ELF-1 (cell line): ENCODE data around the gene FABP7.
"Not testable (repeated sequence)": the region's sequence is repeated elsewhere in the genome, so short reads cannot be mapped to it uniquely, and the experiment has no call there.

Experiments used
- DNase-seq: peaks from one replicate; pipeline ENCODE4 v3.0.0-alpha.2; 2016; ENCODE audit warnings: low read depth, low spot score

FABP7 gene

DNA sequence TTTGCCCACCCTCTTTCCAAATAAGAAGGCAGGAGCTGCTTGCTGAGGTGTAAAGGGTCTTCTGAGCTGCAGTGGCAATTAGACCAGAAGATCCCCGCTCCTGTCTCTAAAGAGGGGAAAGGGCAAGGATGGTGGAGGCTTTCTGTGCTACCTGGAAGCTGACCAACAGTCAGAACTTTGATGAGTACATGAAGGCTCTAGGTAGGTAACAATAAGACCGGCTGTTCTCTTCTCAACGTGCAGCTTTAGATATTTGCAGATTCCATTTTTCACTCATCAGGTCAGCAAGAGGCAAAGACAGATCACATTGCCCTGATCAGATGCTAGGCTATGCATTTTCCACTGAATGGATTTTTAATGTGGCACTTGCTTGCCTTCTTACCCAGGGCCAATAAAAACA is at the start of gene FABP7:
Gene FABP7 (plus strand): TSS at position 50 of the 400 bp plus-strand sequence. CDS start 79 bp downstream, at position 129.
- no peak for DNase-seq

DNA sequence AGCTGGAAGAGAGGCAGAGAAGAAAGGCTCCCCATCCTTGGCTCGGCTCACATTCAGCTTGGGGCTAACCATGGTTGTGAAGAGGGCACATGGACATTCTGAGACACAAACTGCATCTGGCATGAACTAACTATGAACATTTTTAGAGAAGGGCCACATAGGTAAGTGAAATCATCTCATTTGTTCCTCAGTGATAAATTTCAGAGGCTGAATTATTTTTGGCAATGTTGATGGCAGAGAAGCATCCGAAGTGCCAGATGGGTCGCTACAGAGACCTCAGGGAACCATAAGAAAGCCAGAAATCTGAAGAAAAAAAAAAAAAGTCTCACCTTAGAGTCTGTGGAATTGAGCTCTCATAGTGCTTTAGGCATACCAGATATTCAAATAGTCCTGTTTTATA is 49.2 kb upstream of the FABP7 start:
- DNase-seq = no peak

DNA sequence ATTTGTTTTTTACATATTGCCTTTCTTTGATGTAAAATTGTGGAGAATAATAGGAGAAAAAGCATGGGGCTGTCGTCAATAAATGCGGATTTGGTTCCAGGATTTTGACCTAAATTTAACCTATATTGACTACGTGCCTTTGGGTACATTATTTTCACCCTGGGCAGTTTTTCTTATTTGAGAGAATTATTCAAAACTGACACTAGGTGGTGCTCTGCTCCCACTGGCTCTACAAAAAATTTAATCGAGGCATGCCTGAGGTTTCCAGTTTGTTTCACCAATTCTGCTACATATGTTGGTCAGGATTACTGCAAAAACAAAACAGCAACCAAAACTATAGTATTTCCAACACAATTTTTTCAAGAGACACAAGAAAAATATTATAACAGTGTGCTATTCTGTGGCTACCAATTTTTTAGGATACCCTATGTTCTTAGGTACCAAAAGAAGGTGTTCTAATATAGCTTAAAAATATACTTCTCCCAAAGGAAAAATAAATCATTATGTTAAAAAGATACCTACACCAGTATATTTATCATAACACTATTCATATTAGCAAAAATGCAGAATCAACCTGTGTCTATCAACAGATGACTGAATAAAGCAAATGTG is 48.6 kb upstream of the FABP7 start:
- DNase-seq = peak; percentile 30

DNA sequence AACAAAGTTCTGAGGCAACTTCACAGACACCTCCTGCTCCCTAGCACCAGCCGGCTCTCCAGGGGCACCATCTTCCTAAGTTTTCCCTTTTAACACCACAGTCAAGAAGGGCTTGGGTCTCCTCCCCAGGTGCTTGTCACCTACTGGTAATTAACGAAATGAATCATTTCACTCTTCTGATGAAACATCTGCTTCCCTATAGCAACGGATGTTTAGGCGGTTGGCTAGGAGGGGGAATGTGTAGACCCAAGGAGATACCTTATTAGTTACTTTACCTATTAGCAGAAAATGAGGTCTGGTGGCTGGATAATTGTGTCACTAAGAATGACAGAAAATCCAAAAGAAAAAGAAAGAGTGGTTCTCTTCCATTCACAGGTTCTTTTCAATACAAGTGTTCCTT is 46.3 kb upstream of the FABP7 start:
- no peak for DNase-seq

DNA sequence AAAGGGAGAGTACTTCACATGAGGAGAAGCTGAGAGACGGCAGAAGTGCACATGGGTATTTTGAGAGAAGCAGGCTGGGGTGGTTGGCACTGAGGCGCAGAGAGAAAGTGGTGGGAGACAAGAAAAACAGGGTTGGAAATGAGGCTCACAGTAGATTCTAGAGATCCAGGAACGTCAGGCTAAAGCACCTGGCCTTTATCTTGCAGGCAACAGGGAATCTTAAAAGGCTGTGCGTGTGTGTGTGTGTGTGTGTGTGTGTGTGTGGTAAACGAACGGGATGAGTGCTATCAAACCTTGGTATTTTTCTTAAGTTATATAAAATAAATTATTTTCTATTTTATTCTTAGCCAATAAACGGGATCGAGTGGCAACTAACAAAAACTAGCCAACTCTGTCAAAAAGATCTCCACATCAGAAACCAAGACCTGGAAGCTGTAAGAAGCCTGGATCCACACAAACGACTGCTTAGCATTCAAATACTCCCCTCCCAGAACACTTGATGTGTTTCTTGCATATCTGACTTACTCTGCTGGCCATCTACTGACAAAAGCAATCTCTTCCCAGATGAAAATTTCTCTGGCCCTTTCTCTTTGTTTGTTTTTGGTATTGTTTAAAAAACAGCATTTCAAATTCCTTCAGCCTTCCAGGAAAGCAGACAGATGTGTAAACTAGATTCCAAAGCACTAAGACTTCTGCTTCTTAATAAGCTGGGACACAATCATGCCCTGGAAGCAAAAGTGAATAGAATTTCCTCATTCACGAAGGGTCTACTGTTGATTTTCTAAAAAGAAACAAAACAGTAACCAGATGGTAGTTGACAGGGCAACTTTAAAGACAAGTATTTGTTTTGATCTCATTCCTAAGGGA is 44.8 kb upstream of the FABP7 start:
- DNase-seq = no peak

DNA sequence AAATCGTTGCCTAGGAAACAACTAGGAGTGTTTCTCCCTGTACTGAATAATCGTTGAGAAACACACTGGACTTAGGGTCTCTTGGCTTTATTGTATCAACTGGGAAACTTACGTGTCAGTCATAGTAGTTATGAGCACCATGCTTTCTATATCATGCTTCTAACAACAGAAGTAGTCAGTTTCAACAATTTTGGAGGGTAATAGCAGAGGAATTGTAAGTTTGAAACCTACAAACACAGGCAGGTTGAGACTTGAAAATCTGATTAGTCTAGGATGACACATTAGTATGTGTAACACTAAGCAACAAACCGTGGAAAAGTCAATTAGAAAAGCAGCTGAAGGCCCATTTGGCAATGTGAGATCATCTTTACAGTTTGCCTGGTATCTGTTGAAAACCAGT is 43.9 kb upstream of the FABP7 start:
- DNase-seq = no peak

DNA sequence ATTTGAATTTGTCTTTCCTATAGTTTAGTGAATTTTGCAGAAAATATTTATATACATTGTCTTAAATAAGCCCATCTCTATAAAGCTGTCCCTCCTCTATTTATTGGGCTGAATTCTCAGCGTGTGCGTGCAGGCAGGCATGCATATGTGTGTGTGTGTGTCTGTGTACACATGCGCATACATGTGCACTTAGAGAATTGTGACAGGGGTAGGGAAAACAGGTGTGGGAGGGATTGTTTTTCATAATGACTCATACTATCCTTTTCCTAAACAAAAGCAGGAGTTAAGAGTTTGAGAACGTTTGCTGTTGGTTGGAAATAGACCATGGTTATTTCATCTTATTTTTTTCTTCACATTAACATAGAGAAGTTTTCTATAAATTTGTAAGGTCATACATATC is 43.4 kb upstream of the FABP7 start:
- no peak for DNase-seq

DNA sequence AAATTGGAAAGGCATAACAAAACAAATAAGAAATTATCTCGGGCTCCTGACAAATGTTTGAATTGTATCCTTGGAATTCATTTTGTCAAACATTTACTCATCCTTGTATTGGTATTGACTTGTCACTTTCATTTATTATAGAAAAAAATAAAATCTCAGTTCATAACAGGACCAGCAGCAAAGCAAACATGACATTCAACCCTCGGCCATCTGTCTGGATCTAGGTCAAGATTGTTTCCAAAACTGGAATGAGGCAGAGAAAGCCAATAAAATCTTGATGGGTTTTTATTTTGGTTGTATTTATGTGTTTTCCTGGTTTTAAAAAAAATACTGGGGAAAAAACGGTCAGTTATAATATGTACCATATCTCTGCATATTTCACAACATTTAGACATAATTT is 42.9 kb upstream of the FABP7 start:
- no peak for DNase-seq

DNA sequence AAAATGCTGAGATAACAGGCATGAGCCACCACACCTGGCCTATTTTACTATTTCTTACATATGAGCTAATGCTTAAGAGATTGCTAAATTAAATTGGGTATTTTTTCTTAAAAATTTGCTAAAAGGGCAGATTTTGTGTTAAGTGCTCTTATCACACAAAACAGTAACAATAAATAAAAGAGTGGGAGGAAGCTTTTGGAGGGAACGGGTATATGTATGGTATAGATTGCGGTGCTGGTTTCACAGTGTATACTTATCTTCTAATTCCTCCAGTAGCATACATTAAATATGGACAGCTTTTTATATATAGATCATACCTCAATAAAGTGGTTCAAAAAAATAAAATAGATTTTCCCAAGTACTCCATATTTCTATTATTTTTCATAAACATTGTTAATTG is 39.4 kb upstream of the FABP7 start:
- no peak for DNase-seq

DNA sequence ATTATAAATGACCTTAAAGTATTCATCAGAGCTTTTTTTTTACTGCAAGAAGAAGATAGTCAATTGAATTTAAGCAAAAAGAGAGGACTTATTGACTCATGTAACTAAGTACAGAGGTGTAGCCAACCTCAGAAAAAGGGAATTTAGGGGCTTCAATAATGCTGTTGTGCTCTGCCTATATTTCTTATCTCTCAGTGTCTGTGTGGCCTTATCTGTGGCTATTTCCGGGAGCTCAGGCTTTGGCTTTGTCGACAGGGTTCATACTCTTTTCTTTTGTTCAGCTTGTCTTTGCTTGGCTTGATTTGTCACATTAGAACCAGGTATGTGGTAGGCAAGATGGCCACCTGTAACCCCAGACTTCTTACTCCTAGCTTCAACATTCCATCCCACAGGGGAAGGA is 38.6 kb upstream of the FABP7 start:
- no peak for DNase-seq

DNA sequence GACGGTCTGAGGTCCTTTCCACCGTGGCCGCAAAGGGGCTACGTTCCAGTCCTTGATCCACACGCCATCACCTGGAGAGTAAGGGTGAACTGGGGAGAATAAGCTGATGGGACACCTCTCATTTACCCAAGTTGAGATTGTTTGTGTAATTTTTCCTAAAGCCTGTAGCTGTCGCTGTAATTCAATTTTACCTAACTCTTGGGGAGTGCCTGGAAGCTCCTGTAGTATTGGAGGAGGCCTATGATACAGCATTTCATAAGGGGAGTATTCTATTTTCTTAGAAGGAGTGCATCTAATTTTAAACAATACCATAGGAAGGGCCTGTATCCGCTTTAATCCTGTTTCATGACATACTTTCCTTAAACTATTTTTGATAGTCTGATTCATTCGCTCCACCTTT is 35.3 kb upstream of the FABP7 start:
- not testable (repeated sequence) for DNase-seq

DNA sequence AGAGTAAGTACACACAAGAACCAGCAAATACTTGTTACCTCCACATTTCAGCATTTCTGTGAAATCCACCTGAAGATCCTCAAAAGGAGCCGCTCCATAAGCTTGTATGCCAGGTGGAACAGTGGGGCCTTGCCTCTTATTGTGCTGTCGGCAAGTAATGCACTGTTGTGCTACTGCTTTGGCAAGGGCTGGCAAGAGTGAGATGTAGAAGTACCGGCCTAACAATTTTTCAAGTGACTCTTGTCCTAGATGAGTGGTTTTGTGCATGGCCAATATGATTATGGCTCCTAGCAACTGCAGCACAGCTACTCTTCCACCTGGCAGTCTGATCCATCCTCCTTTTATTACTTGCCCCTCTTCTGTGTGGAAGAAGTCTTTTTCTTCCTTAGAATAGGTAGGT is 34.7 kb upstream of the FABP7 start:
- not testable (repeated sequence) for DNase-seq

DNA sequence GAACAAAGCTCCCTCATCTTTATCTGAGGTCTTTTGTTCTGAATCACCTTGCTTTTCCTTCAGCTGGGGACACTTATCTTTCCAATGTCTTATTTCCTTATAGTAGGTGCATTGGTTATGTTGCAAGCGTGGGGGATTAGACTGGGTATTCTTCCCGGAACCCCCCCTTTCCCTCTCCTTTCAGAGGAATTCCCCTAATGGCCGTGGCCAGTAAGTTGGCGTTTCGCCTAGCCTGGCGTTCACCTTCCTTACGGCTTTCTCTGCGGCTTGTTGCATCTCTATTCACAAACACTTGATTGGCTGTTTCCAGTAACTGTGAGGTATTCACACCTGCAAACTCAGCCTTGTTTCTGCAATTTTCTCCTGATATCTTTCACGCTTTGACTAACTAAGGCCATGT is 32.8 kb upstream of the FABP7 start:
- DNase-seq = no peak

DNA sequence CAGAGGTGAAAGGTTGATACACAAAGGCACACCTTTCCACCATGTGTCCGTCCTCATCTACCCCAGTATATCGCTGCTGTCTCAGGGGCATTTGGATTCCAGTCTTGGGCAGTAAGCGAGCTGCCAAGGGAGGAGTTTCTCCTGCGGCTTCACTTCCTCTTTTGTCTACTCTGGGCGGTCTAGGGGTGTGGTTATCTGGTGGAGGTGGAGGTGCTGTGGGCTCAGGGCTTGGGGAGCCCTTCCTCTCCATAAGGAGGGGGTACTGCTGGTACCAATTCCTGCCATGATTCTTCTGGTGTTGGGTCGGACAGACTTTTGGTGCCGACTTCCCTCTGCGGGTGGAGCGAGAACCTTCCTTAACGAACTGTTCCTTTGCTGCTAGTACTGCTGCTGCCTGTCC is 31.9 kb upstream of the FABP7 start:
- no peak for DNase-seq

DNA sequence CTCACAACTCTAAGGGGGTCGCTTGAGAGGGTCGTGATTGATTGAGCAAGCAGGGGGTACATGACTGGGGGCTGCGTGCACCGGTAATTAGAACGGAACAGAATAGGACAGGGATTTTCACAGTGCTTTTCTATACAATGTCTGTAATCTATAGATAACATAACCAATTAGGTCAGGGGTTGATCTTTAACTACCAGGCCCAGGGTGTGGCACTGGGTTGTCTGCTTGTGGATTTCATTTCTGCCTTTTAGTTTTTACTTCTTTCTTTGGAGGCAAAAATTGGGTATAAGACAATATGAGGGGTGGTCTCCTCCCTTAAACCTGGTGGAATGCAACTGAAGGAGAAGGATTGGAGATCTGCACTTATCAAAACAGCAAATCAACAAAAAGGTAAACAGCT is 30.6 kb upstream of the FABP7 start:
- not testable (repeated sequence) for DNase-seq

DNA sequence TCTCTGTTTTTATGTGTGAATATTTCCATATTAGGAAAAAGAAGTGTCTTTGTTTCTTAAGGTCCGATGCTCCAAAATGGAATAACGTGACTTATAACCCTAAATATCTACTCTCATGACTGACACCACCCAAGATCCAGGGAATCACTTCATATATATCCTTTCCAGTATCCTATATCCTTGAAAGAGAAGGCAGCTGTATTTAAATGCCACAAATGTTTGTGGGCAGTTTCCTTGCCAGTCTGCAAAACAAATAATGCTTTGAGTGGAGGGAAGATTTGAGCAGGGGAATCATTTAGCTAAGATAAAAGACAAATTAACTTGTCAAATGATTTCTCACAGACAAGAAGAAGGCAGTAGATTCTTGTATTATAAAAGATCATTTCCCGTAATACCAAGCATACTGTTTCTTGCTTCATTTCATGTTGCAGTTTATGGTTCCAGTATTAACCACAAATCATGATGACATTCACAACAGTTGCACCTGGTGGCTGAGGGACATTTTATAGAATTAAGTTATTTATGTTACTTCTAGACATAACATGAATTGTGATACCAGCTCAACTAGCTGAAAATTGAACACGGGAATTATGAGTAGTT is 30.0 kb upstream of the FABP7 start:
- DNase-seq = no peak

DNA sequence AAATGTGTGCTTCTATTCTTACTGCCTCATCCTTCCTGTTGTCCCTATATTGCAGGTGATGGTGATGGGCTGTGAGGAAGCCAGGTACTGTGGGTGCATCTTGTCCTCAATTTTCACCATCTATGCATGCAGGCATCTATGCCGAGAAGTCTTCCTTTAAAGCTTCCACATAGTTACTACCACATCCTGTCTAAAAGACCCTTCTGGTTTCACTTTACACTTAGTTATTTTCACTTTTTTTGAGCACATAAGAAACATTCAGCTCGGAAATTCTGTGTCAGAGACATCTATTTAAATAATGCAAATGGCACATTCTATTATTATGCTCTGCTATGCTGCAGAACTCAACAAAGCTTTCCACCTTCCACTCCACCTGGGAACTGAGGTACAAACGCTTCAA is 28.2 kb upstream of the FABP7 start:
- no peak for DNase-seq

DNA sequence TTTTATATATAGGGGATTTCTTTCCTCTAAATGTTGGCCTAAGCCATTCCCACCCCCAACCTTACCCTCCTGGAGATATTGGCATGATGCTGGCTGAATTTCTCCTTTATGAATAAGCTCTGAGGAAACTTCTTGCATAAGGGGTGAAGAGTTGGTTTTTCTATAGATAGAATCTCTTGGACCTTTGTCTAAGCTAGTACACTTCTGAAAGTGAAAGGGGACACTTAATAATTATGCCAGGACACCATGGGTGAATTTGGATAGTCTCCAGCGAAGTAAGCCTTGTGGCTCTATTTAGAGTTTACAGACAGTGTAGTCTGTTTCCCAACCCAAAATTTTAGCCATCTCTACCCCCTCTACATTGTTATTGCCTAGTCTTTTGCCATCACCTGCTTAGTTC is 27.1 kb upstream of the FABP7 start:
- no peak for DNase-seq

DNA sequence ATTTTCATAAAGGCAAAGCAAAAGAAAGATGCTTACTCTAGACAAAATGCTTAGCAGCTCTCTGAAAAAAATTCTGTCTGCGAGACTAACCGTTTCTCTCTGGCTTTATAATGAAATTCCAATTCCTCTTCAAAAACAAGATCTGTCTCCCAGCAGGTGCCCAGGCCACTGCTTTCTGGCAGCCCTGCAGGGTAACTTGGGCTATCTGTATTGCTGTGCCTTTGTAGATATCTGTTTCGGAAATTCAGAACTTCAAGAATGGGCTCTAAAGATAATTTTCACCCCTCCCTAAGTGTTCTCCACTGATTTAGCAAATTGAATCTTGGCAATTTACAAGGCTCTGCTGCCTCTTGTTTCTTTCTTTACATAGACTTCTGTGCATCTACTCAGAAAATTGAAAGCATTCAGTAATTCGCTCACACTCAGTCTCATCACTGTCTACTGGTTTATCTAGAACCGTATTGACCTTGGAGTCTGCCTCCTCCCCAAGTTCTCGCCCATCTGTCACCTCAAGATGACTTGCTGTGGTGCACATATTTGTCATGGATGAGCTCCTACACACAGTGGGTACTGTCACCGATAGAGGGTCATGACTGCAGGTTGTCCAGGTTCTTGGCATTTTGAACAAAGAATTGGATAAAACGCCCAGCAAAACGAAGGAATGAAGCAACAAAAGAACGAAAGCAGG is 26.4 kb upstream of the FABP7 start:
- DNase-seq = no peak

DNA sequence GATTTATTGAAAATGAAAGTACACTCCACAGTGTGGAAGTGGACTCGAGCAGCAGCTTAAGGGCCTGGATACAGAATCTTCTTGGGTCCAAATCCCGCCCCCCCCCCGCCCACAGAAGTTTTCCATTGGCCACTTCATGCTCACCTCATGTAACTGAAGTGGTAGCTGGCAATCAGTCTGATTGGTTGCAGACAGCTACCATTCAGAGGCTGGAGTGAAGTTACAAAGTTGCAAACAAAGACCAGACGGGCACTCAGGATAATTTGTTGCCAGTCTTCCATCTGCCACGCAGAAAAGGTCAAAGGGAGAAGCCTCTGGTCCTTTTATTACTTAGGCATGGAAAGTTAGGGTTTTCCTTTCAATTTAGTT is 25.8 kb upstream of the FABP7 start:
- no peak for DNase-seq

DNA sequence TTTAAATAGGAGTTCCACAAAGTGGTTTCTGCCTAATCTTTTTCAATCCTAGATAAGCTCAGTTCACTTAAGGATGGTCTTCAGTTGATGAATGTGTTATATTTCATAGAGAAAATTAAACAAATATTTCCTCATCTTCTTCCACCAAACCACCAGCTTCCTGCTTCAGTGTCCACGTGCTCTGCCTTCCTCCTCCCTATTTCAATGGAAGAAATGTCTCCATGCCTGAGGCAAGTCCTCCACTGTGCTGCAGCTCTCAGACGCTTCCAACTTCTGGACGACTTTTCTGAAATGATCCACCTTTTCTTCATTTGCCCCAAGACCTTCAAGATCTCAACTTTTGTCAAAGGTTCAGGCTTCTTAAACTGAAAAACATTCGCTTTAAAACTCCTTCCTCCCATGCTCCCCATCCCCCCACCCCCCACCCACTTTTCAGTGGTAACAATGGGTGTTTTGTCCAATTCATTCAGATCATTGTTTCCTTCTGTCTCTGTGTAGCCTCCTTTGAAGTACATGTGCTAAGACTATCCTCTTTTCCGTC is 25.3 kb upstream of the FABP7 start:
- DNase-seq = no peak

DNA sequence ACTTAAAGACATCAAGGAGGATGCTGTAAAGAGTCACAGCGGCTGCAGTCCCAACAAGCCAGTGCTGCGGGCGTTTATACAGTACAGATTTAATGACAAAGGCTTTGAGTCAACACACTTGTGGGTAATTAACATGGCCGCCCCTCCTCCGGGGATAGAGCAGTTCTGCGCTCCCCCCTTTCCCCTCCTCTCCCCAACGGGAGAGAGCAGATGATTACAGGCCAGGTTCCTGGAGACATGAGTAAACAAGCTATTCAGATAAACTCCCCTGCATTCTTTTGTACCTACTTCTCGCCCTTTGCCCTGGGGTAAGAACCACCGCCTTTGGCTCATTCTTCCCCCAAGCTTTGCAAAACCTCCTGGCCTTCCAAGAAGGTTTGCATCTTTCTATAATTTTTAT is 23.6 kb upstream of the FABP7 start:
- peak; percentile 93 for DNase-seq
